Measurements from ENCODE around the gene SMARCA4. TPM values are rescaled to one million over a fixed set of nuclear protein-coding genes. Genes with fewer than 3 reads are reported as not detected.

Gene SMARCA4
- total RNA-seq, 1 donor from 2014 or later: 238 TPM

GRCh38 chr19:11005521-11005920 is 44.7 kb downstream of the SMARCA4 start:
- no peak for TF ChIP-seq CTCF (IDR thresholded peaks at IDR 0.05; ENCODE audit: unreplicated experiment)
- Mint-ChIP-seq H3K4me3 (ENCODE audit: unreplicated experiment) (no peak overlapping the region), H3K27ac (ENCODE audit: unreplicated experiment) (no peak overlapping the region), H3K9me3 (ENCODE audit: unreplicated experiment) (no peaks in the 10 kb centered on the region), H3K27me3 (ENCODE audit: unreplicated experiment) (peaks cover 6% of the 10 kb centered on the region), H3K36me3 (ENCODE audit: low read depth, unreplicated experiment) (peaks cover 46% of the 10 kb centered on the region), H3K4me1 (ENCODE audit: unreplicated experiment) (peaks cover 5% of the 10 kb centered on the region)
- no peak for DNase-seq (ENCODE audit: low spot score)

- no peak overlapping the region for H3K4me3 Mint-ChIP-seq (ENCODE audit: unreplicated experiment)
- no peak overlapping the region for H3K27ac Mint-ChIP-seq (ENCODE audit: unreplicated experiment)
- no peak for TF ChIP-seq CTCF (IDR thresholded peaks at IDR 0.05; ENCODE audit: unreplicated experiment)
- H3K9me3 Mint-ChIP-seq (ENCODE audit: unreplicated experiment): no peaks in the 10 kb centered on the region
- H3K36me3 Mint-ChIP-seq (ENCODE audit: low read depth, unreplicated experiment): peaks cover 53% of the 10 kb centered on the region
- no peaks in the 10 kb centered on the region for H3K4me1 Mint-ChIP-seq (ENCODE audit: unreplicated experiment)
- DNase-seq (ENCODE audit: low spot score): no peak
- H3K27me3 Mint-ChIP-seq (ENCODE audit: unreplicated experiment): peaks cover 8% of the 10 kb centered on the region
These were observed 46.6 kb downstream of the SMARCA4 start for GRCh38 chr19:11007385-11007784.

- no peaks in the 10 kb centered on the region for H3K9me3 Mint-ChIP-seq (ENCODE audit: unreplicated experiment)
- no peak for TF ChIP-seq CTCF (IDR thresholded peaks at IDR 0.05; ENCODE audit: unreplicated experiment)
- peaks cover 57% of the 10 kb centered on the region for H3K36me3 Mint-ChIP-seq (ENCODE audit: low read depth, unreplicated experiment)
- no peaks in the 10 kb centered on the region for H3K4me1 Mint-ChIP-seq (ENCODE audit: unreplicated experiment)
- H3K27ac Mint-ChIP-seq (ENCODE audit: unreplicated experiment): no peak overlapping the region
- H3K27me3 Mint-ChIP-seq (ENCODE audit: unreplicated experiment): peaks cover 8% of the 10 kb centered on the region
- no peak for DNase-seq (ENCODE audit: low spot score)
- H3K4me3 Mint-ChIP-seq (ENCODE audit: unreplicated experiment): no peak overlapping the region
These were observed 47.2 kb downstream of the SMARCA4 start for GRCh38 chr19:11007962-11008532.

GRCh38 chr19:11010041-11010440 is 49.2 kb downstream of the SMARCA4 start:
- H3K4me3 Mint-ChIP-seq (ENCODE audit: unreplicated experiment): no peak overlapping the region
- H3K27me3 Mint-ChIP-seq (ENCODE audit: unreplicated experiment): peaks cover 4% of the 10 kb centered on the region
- no peak for DNase-seq (ENCODE audit: low spot score)
- H3K36me3 Mint-ChIP-seq (ENCODE audit: low read depth, unreplicated experiment): peaks cover 61% of the 10 kb centered on the region
- no peaks in the 10 kb centered on the region for H3K4me1 Mint-ChIP-seq (ENCODE audit: unreplicated experiment)
- TF ChIP-seq CTCF (IDR thresholded peaks at IDR 0.05; ENCODE audit: unreplicated experiment): no peak
- H3K9me3 Mint-ChIP-seq (ENCODE audit: unreplicated experiment): no peaks in the 10 kb centered on the region
- no peak overlapping the region for H3K27ac Mint-ChIP-seq (ENCODE audit: unreplicated experiment)

GRCh38 chr19:11012507-11012906 is 51.7 kb downstream of the SMARCA4 start:
- no peaks in the 10 kb centered on the region for H3K4me1 Mint-ChIP-seq (ENCODE audit: unreplicated experiment)
- no peak overlapping the region for H3K4me3 Mint-ChIP-seq (ENCODE audit: unreplicated experiment)
- no peak for DNase-seq (ENCODE audit: low spot score)
- H3K9me3 Mint-ChIP-seq (ENCODE audit: unreplicated experiment): no peaks in the 10 kb centered on the region
- peaks cover 6% of the 10 kb centered on the region for H3K27me3 Mint-ChIP-seq (ENCODE audit: unreplicated experiment)
- H3K27ac Mint-ChIP-seq (ENCODE audit: unreplicated experiment): no peak overlapping the region
- TF ChIP-seq CTCF (IDR thresholded peaks at IDR 0.05; ENCODE audit: unreplicated experiment): no peak
- H3K36me3 Mint-ChIP-seq (ENCODE audit: low read depth, unreplicated experiment): peaks cover 68% of the 10 kb centered on the region
